Nephron (organoid): Measurements from ENCODE around the gene ZNF331.
A peak's percentile ranks its signal among the peaks of the same experiment; 100 is the strongest.
"Not testable (repeated sequence)": the region's sequence is repeated elsewhere in the genome, so short reads cannot be mapped to it uniquely, and the experiment has no call there.

Experiments
- H3K27ac Mint-ChIP-seq, 3 experiments: 2 replicates each; pipeline ENCODE4 v1.8.0; 2020; ENCODE audit warnings: mixed read lengths in 3 of 3, mild to moderate bottlenecking in 2 of 3, moderate library complexity in 1 of 3
- H3K27me3 Mint-ChIP-seq: 2 replicates; pipeline ENCODE4 v1.8.0; 2021; ENCODE audit warnings: low read depth, mild to moderate bottlenecking, moderate library complexity, mixed read lengths
- H3K36me3 Mint-ChIP-seq: 2 replicates; pipeline ENCODE4 v1.8.0; 2020; ENCODE audit warnings: low read depth, mixed read lengths
- H3K4me1 Mint-ChIP-seq: 2 replicates; pipeline ENCODE4 v1.8.0; 2020; ENCODE audit warnings: mixed read lengths
- H3K4me3 Mint-ChIP-seq, 3 experiments: 2 replicates each; pipeline ENCODE4 v1.8.0; 2020; ENCODE audit warnings: mild to moderate bottlenecking in 3 of 3, mixed read lengths in 3 of 3, moderate library complexity in 2 of 3
- H3K9me3 Mint-ChIP-seq: 2 replicates; pipeline ENCODE4 v1.8.0; 2020; ENCODE audit warnings: mixed read lengths
- CTCF ChIP-seq, 3 experiments: fragments of 200-600 bp; sonication (generic); IDR thresholded peaks; one replicate each; pipeline ENCODE4 v1.5.0; 2021; ENCODE audit warnings: antibody characterized with exemption in 3 of 3; ENCODE audit not compliant: unreplicated experiment in 3 of 3

ZNF331 gene

DNA sequence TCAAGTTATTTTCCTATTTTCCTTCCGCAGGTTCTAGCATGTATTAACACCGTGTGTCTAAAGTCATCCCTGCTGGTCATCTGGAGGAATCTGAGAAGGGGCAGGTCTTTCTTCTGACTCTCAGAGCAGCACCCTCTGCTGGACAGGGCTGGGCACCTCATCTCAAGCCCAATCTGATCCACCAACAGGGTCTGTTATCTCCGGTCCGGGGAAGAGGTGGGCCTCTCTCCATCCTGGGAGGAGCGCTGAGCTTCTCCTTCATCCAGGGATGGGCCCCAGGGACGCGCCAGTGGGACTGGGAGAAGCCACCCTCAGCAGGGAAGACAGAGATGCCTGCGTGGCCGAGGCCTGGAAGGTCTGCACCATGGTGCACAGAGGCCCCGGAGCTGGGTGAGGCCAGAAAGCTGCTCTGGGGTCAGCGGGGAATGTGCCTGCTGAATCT lies 26.0 kb upstream of the ZNF331 start:
- Mint-ChIP-seq H3K27ac (no peak overlapping the region), H3K4me3 (no peak overlapping the region), H3K36me3 (no peaks in the 10 kb centered on the region), H3K4me1 (peaks cover 10% of the 10 kb centered on the region), H3K9me3 (no peaks in the 10 kb centered on the region), H3K27me3 (no peaks in the 10 kb centered on the region)
- TF ChIP-seq CTCF (IDR thresholded peaks at IDR 0.05; ENCODE audit: unreplicated experiment in 3 of 3), result peak; percentile 57 to 67 (median 57)

DNA sequence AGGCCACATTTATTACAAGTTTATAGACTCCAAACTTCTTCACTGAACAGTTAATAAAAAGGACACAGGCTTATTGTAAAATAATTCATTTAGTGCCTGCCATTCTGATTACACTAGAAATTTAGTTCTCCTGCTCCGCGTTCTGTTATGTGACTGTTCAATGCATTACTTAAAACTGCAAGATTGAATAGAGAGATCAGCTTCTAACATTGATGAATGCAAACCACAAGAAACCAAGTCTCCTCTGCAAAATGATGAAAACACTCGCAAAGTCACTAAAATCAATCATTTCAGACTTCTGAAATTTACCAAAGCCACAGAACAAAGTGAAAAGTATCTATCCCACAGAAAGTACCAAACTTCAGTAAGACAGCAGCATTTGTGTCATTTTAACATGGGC lies 22.9 kb upstream of the ZNF331 start:
- H3K36me3 Mint-ChIP-seq, H3K27me3 Mint-ChIP-seq, H3K4me3 Mint-ChIP-seq, H3K27ac Mint-ChIP-seq, H3K9me3 Mint-ChIP-seq: not testable (repeated sequence)
- peaks cover 23% of the 10 kb centered on the region for H3K4me1 Mint-ChIP-seq

DNA sequence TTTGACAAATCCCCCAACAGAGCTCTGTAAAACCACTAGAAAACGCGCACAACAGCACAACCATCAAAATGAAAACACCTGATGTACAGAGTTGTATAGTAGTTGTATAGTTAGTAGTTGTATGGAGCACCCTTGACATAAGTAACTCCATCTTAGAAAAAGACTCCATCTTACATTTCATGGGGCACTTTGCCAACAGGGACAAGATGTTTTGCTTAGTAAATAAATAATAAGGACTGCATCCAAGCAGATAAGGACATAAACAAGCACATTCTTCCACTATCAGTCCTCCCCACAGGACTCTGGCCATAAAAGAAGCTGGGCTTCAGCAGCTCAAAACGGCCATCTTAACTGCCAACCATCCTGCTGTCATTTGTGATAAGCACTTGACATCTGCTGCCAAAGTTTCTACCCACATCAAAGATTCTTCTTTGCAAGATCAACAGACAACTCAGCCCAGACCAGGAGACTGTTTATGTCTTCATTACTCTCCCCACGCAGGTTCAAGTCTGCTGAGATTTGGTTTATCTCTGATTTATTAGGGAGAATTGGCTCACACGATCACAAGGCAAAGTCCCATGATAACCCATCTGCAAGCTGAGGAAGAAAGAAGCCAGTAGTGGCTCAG lies 20.7 kb upstream of the ZNF331 start:
- Mint-ChIP-seq H3K27ac (peak overlapping the region in 1 of 3 experiments; percentile 19), H3K4me1 (peaks cover 42% of the 10 kb centered on the region), H3K9me3 (peaks cover 9% of the 10 kb centered on the region), H3K4me3 (no peak overlapping the region), H3K27me3 (no peaks in the 10 kb centered on the region), H3K36me3 (peaks cover 8% of the 10 kb centered on the region)
- TF ChIP-seq CTCF (IDR thresholded peaks at IDR 0.05; ENCODE audit: unreplicated experiment in 3 of 3), result no peak

DNA sequence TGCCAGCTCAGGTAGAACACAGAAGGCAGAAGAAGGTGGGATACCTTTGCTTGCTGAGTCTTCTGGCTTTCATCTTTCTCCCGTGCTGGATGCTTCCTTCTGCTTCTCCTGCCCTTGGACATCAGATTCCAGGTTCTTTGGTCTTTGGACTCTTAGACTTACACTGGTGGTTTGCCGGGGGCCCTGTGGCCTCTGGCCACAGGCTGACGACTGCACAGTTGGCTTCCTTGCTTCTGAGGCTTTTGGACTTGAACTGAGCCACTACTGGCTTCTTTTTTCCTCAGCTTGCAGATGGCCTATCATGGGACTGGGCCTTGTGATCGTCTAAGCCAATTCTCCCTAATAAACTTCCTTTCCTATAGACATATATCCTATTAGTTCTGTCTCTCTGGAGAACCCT lies 19.8 kb upstream of the ZNF331 start:
- Mint-ChIP-seq H3K36me3 (peaks cover 13% of the 10 kb centered on the region), H3K27me3 (no peaks in the 10 kb centered on the region), H3K4me3 (no peak overlapping the region), H3K4me1 (peaks cover 45% of the 10 kb centered on the region), H3K9me3 (peaks cover 9% of the 10 kb centered on the region), H3K27ac (peak overlapping the region in 1 of 3 experiments; percentile 66)
- TF ChIP-seq CTCF (IDR thresholded peaks at IDR 0.05; ENCODE audit: unreplicated experiment in 3 of 3), result no peak

GRCh38 chr19:53518716-53519115 lies 19.2 kb upstream of the ZNF331 start:
- Mint-ChIP-seq H3K9me3 (peaks cover 9% of the 10 kb centered on the region), H3K27ac (peak overlapping the region; percentile 66 to 75 (median 73)), H3K4me1 (peaks cover 45% of the 10 kb centered on the region), H3K27me3 (no peaks in the 10 kb centered on the region), H3K36me3 (peaks cover 18% of the 10 kb centered on the region), H3K4me3 (peak overlapping the region; percentile 63 to 76 (median 67))
- no peak for TF ChIP-seq CTCF (IDR thresholded peaks at IDR 0.05; ENCODE audit: unreplicated experiment in 3 of 3)

DNA sequence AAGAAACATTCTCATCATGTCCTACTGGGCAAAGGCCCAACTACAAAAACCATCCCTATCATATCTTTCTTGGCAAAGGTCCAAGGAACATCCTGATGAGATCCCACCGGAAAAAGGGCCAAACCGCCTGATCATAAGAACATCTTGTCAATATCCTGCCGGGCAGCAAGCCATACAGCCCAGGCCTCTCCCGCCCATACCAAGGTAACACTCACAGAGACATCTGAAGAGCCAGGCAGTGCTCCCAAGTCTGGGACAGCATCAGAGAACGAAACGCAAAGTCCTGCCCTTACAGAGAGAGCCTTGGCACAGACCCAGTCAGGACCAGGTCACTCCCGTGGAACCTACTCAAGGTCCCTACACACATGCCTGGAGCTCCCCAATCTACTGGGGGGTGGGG lies 18.5 kb upstream of the ZNF331 start:
- peaks cover 24% of the 10 kb centered on the region for H3K36me3 Mint-ChIP-seq
- H3K4me1 Mint-ChIP-seq, result peaks cover 45% of the 10 kb centered on the region
- no peak for TF ChIP-seq CTCF (IDR thresholded peaks at IDR 0.05; ENCODE audit: unreplicated experiment in 3 of 3)
- peaks cover 9% of the 10 kb centered on the region for H3K9me3 Mint-ChIP-seq
- peak overlapping the region; percentile 66 to 75 (median 73) for H3K27ac Mint-ChIP-seq
- peak overlapping the region; percentile 29 to 67 (median 50) for H3K4me3 Mint-ChIP-seq
- no peaks in the 10 kb centered on the region for H3K27me3 Mint-ChIP-seq
